GM12892 (cell line): Measurements from ENCODE around the gene UQCC3.

Experiments used
- POLR2A ChIP-seq: IDR thresholded peaks from 2 replicates; pipeline ENCODE4 v1.6.1; 2011; ENCODE audit warnings: low read depth, low read length, control low read depth
- POLR2AphosphoS5 ChIP-seq: IDR thresholded peaks from 2 replicates; pipeline ENCODE4 v1.6.1; 2011; ENCODE audit warnings: low read depth, low read length, control low read depth

DNA sequence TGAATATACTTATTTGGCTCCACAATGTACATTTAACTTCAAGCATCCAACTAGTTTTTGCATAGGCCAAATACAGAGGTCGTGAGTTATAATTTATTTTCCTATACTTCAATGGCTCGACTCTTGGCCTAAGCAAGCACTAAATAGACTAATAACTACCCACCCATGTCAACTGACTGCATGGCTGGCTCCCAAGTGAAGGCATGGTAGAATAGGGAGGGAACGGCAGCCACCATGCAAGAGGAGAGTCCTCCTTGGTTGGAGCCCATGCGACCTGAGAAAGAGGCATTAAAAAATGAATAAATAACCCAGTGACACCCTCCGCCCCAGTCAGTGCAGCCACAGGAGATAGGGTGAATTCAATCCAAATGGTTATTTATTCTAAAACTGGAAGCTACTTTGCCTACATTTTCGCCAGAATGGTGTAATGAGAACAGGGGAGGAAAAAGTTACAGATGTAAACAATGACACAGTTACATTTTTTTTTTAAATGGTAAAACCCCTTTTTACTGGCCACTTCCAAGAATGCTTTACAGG, 40.9 kb downstream of the UQCC3 start:
- TF ChIP-seq POLR2A (no peak), POLR2AphosphoS5 (no peak)
